OCI-LY7 (cell line): ENCODE data around the gene ELOVL6. TPM values are rescaled to one million over a fixed set of nuclear protein-coding genes. Genes with fewer than 3 reads are reported as not detected.

Experiments
- BruUV-seq: library from RNA; stranded (reverse); fragments of 400-500 nt; replicated peaks from 2 replicates; lab custom pipeline; 2021; lab: Mats Ljungman, UMichigan
- CTCF ChIA-PET: fragments of 300-600 bp; sonication (Branson Sonifier 250); formaldehyde crosslinking; loops from one replicate; lab custom pipeline; 2022; ENCODE audit warnings: antibody characterized with exemption; ENCODE audit not compliant: unreplicated experiment; lab: Charles Lee
- POLR2A ChIA-PET: fragments of 300-600 bp; sonication (Branson Sonifier 250); formaldehyde crosslinking; loops from one replicate; lab custom pipeline; 2022; ENCODE audit warnings: antibody characterized with exemption; lab: Charles Lee
- DNase-seq: peaks from one replicate; pipeline ENCODE4 v3.0.0-alpha.2; 2015; ENCODE audit warnings: low spot score
- H2AFZ ChIP-seq: fragments of 200-600 bp; sonication (generic), shearing (Covaris generic); 2 replicates; pipeline ENCODE4 v1.6.1; 2014; ENCODE audit warnings: mild to moderate bottlenecking, antibody characterized with exemption, low read length, moderate library complexity
- H3K27ac ChIP-seq: fragments of 200-600 bp; sonication (generic); 2 replicates; pipeline ENCODE4 v1.5.1; 2014; ENCODE audit warnings: mixed run types, low read depth, mild to moderate bottlenecking, moderate library complexity, low read length, inconsistent platforms; ENCODE audit not compliant: poor library complexity, severe bottlenecking
- H3K36me3 ChIP-seq: fragments of 200-600 bp; sonication (generic); 2 replicates; pipeline ENCODE4 v1.6.1; 2014; ENCODE audit warnings: mild to moderate bottlenecking, antibody characterized with exemption, low read length, moderate library complexity, mixed read lengths; ENCODE audit not compliant: insufficient read depth
- H3K4me1 ChIP-seq: fragments of 200-600 bp; sonication (generic); 2 replicates; pipeline ENCODE4 v1.5.1; 2014; ENCODE audit warnings: mild to moderate bottlenecking, low read length; ENCODE audit not compliant: insufficient read depth, poor library complexity, severe bottlenecking
- H3K4me2 ChIP-seq: fragments of 200-600 bp; sonication (generic); 2 replicates; pipeline ENCODE4 v1.6.1; 2014; ENCODE audit warnings: mild to moderate bottlenecking, low read length
- H3K4me3 ChIP-seq: fragments of 200-600 bp; sonication (generic); 2 replicates; pipeline ENCODE4 v1.5.1; 2014; ENCODE audit warnings: mild to moderate bottlenecking, low read depth, low read length; ENCODE audit not compliant: poor library complexity, severe bottlenecking
- H3K79me2 ChIP-seq: fragments of 200-600 bp; sonication (generic); 2 replicates; pipeline ENCODE4 v1.6.1; 2016; ENCODE audit warnings: low read depth, mild to moderate bottlenecking, low read length, moderate library complexity, mixed read lengths; ENCODE audit not compliant: insufficient read depth
- H3K9me2 ChIP-seq: fragments of 200-600 bp; sonication (generic); 2 replicates; pipeline ENCODE4 v1.6.1; 2016; ENCODE audit warnings: mild to moderate bottlenecking, low read length, mixed read lengths; ENCODE audit not compliant: insufficient read depth
- H3K9me3 ChIP-seq: fragments of 200-600 bp; sonication (generic); 2 replicates; pipeline ENCODE4 v1.6.1; 2014; ENCODE audit warnings: mild to moderate bottlenecking, mixed run types, low read length, mixed read lengths
- H4K20me1 ChIP-seq: fragments of 200-600 bp; sonication (generic); 2 replicates; pipeline ENCODE4 v1.6.1; 2014; ENCODE audit warnings: mild to moderate bottlenecking, antibody characterized with exemption, low read length, moderate library complexity, mixed read lengths; ENCODE audit not compliant: insufficient read depth
- CTCF ChIP-seq: fragments of 200-600 bp; sonication (generic); conservative IDR thresholded peaks from 2 replicates; pipeline ENCODE4 v1.5.1; 2014; ENCODE audit warnings: mild to moderate bottlenecking, antibody characterized with exemption, low read length, moderate library complexity, mixed read lengths
- EZH2phosphoT487 ChIP-seq: fragments of 200-600 bp; sonication (generic); IDR thresholded peaks from 2 replicates; pipeline ENCODE4 v1.6.1; 2018; ENCODE audit warnings: low read depth, borderline replicate concordance, mild to moderate bottlenecking, mixed run types, antibody characterized with exemption, low read length, moderate library complexity, mixed read lengths
- intact Hi-C: fragments of 100-400 bp; cut with micrococcal nuclease; formaldehyde crosslinking; loops from one replicate; pipeline ENCODE4 v1.10.0; 2022; ENCODE audit not compliant: unreplicated experiment
- total RNA-seq, 2 experiments: library from RNA; depleted of rRNA in 1 of 2; stranded (reverse); fragments of >200 nt in 1 of 2; shearing (Covaris generic) in 1 of 2; gene quantifications; 2 replicates each; pipeline ENCODE4 v1.2.3, GENCODE V29; 2014 to 2022

Gene ELOVL6
- total RNA-seq, 2 experiments from 2014 or later: 14.5 to 45.5 TPM

- H3K79me2 ChIP-seq: no peaks in the 10 kb centered on the region
- peaks cover 50% of the 10 kb centered on the region for H3K36me3 ChIP-seq
- BruUV-seq: no TSS peak
- H3K4me1 ChIP-seq: no peaks in the 10 kb centered on the region
- H2AFZ ChIP-seq: no peak overlapping the region
- ChIA-PET POLR2A (no interaction called here), CTCF (no interaction called here)
- H3K4me3 ChIP-seq: no peak overlapping the region
- H3K27ac ChIP-seq: no peak overlapping the region
- intact Hi-C loops: no loop called here
- no peaks in the 10 kb centered on the region for H3K9me2 ChIP-seq
- no peaks in the 10 kb centered on the region for H4K20me1 ChIP-seq
- no peak for DNase-seq
- no peak for TF ChIP-seq CTCF
- TF ChIP-seq EZH2phosphoT487: no peak
- H3K4me2 ChIP-seq: no peak overlapping the region
- no peaks in the 10 kb centered on the region for H3K9me3 ChIP-seq
Observed at GRCh38 chr4:110106931-110107296, 91.5 kb downstream of the ELOVL6 start.

- Histone ChIP-seq H4K20me1 (no peaks in the 10 kb centered on the region), H3K27ac (no peak overlapping the region), H3K4me1 (no peaks in the 10 kb centered on the region), H3K9me3 (no peaks in the 10 kb centered on the region), H3K36me3 (peaks cover 44% of the 10 kb centered on the region), H2AFZ (no peak overlapping the region), H3K9me2 (no peaks in the 10 kb centered on the region), H3K4me2 (no peak overlapping the region), H3K4me3 (no peak overlapping the region), H3K79me2 (no peaks in the 10 kb centered on the region)
- ChIA-PET CTCF (no interaction called here), POLR2A (interaction anchor here (0.7 kb wide), 1 partner anchor 8 kb away, joined by 4 read pairs; no protein-coding TSS in a partner anchor)
- no peak for DNase-seq
- no peak for TF ChIP-seq CTCF
- TF ChIP-seq EZH2phosphoT487: no peak
- intact Hi-C loops: no loop called here
- BruUV-seq: no TSS peak
Observed at GRCh38 chr4:110104661-110105060, 93.8 kb downstream of the ELOVL6 start.

DNA sequence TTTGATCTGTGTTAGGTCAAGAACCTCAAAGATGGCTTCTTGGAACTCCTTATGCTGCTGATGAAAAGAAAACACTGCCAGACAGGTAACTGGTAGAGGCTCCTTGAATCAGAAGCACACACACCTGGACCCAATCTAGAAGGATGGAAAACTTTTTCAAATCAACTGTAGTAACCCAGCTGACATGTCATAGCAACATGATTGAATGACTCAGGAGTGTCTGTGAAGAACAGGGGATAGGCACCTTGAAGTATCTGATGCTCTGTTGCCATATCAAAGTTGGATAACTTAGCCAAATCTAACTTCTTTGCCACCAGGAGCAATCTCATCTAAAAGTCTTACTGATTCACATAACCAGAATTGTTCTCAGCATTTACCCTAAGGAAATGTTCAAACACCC lies 98.8 kb downstream of the ELOVL6 start:
- no peaks in the 10 kb centered on the region for H4K20me1 ChIP-seq
- peaks cover 25% of the 10 kb centered on the region for H3K36me3 ChIP-seq
- CTCF ChIA-PET: no interaction called here
- no peak overlapping the region for H2AFZ ChIP-seq
- TF ChIP-seq EZH2phosphoT487 (no peak), CTCF (no peak)
- H3K4me3 ChIP-seq: no peak overlapping the region
- no TSS peak for BruUV-seq
- H3K4me2 ChIP-seq: no peak overlapping the region
- no peaks in the 10 kb centered on the region for H3K4me1 ChIP-seq
- H3K79me2 ChIP-seq: no peaks in the 10 kb centered on the region; the same call in 1 of the 2 replicates
- no peaks in the 10 kb centered on the region for H3K9me3 ChIP-seq
- H3K9me2 ChIP-seq: no peaks in the 10 kb centered on the region
- no peak overlapping the region for H3K27ac ChIP-seq
- intact Hi-C loops: no loop called here
- DNase-seq: no peak
- POLR2A ChIA-PET: no interaction called here
